GM19239 (cell line): Measurements from ENCODE around the gene CTU2.

Source experiments
- DNase-seq: peaks from one replicate; pipeline ENCODE4 v3.0.0; 2011; ENCODE audit warnings: low spot score; ENCODE audit not compliant: insufficient read length
- FAIRE-seq: peaks from 2 replicates; lab custom pipeline; 2011; peaks lifted over from hg19 to GRCh38; lab: Jason Lieb, UNC

The CTU2 gene

DNA sequence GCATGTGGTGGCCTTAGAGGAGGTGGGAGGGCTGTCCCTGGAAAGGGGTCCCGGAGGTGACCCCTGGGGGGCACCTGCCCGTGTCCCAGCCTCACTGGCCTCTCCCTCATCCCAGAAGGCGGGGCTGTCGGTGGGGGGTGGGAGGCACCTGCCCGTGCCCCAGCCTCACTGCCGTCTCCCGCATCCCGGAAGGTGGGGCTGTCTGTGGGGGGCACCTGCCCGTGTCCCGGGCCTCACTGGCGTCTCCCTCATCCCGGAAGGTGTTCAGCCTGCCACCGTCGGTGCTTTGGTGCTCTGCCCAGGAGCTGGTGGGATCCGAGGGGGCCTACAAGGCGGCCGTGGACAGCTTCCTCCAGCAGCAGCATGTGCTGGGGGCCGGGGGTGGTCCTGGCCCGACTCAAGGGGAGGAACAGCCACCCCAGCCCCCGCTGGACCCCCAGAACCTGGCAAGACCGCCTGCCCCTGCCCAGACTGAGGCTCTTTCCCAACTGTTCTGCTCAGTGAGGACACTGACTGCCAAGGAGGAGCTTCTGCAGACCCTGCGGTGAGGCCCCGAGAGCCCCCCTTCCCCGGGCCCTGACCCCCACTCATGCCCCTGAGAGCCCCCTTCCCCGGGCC is 6.2 kb downstream of the CTU2 start:
- DNase-seq (no peak), FAIRE-seq (no peak)

DNA sequence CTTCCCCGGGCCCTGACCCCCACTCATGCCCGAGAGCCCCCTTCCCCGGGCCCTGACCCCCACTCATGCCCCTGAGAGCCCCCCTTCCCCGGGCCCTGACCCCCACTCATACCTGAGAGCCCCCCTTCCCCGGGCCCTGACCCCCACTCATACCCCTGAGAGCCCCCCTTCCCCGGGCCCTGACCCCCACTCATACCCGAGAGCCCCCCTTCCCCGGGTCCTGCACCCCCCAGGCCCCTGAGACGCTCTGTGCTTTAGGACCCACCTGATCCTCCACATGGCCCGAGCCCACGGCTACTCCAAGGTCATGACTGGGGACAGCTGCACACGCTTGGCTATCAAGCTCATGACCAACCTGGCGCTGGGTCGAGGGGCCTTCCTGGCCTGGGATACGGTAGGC is 6.8 kb downstream of the CTU2 start:
- FAIRE-seq (no peak), DNase-seq (no peak)

DNA sequence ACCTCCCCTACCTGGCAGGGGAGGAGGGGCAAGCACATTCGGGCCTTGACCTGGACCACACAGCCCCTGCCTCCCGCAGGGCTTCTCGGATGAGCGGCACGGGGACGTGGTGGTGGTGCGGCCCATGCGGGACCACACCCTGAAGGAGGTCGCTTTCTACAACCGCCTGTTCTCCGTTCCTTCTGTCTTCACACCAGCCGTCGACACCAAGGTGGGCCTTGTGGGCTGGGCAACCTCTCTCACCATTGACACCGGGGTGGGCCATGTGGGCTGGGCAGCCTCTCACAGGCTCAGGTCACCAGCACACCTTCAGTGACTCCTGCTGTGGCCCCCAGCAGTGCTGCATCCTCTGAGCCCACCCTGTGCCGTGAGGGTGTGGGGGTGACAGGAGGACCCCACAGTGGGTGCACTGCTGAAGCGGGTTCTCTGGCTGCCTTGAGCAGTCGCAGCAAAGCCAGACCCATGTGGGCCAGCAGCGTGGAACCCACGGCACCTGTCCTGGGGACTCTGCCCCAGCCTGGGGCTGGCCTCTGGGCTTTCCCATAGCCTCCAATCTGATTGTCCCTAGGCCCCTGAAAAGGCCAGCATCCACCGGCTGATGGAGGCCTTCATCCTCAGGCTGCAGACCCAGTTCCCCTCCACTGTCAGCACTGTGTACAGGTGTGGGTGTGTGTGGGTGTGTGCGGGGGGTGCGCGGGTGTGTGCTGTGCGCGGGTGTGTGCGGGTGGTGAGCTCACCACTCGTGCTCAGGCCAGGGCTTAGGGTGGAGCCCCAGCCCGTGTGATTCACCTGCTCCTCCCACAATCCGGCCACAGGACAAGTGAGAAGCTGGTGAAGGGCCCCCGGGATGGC is 7.5 kb downstream of the CTU2 start:
- no peak for DNase-seq
- no peak for FAIRE-seq

DNA sequence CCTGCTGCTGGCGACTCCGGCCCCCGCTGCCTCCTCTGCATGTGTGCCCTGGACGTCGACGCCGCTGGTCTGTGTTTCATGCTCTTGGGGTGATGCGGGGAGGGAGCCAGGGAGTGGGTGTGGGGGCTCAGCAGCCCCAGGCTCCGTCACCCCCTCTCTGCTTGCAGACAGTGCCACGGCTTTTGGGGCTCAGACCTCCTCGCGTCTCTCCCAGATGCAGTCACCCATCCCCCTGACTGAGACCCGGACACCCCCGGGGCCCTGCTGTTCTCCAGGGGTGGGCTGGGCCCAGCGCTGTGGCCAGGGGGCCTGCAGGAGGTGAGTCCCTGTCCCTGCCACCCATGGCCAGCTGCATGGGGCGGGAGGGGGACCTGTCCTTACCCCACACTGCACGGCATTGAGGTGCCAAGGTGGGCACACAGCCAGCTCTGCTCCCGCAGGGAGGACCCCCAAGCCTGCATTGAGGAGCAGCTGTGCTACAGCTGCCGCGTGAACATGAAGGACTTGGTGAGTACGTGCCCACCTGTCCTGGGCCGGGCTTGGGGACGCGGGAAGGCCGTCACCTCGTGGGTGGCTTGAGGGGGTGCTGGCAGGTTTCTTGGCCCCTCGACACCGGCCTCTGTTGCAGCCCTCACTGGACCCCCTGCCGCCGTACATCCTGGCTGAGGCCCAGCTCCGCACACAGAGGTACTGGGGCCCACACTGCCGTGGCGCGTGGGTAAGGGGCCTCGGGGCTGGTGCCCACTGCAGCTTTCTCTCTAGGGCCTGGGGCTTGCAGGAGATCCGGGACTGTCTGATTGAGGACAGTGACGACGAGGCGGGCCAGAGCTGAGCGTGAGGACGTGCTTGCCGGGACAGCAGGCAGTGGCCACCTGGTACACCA is 8.4 kb downstream of the CTU2 start:
- no peak for FAIRE-seq

DNA sequence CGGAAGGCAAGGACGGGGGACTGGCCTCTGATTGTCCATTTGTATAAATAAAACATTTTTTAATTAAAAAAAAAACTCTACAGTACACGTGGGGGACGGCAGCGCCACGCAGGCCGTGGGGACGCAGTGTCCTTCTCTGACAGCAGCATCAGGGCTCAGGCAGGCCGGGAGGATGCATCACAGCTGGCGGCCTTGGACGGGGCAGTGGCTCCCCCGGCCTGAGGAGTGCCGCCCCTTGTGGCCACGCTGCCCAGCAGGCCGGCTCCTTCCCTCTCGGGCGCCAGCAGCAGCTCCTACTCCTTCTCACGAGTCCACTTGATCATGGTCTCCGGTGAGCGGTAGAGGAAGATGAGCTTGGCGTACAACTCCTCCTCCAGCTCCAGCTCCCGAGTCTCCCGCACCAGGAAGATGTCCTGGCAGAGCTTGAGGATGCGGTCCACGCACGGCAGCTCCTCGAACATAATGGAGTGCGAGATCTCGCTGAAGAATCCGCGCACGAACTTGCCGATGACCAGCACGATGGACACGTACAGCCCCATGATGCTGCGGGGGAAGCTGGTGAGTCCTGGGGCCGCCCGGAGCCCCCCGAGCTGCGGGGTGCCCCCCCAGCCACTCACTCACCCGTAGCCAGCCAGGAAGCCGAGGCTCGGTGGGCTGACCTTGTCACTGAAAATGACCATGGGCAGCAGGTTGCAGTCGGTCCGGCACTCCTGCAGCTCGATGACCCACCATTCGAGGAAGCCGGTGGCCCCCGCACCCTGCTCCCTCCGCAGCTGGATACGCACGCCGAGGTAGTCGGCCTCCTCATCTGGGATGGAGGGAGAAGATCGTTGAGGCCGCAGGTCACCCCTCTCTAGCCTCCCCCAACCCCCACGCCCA is 9.2 kb downstream of the CTU2 start:
- FAIRE-seq: no peak

More for the DNA sequence above, 8.4 kb downstream of the CTU2 start:
- DNase-seq: no peak

GRCh38 chr16:88716201-88716600 is 9.9 kb downstream of the CTU2 start:
- DNase-seq: no peak
- FAIRE-seq: no peak

More for the DNA sequence above, 9.2 kb downstream of the CTU2 start:
- no peak for DNase-seq

DNA sequence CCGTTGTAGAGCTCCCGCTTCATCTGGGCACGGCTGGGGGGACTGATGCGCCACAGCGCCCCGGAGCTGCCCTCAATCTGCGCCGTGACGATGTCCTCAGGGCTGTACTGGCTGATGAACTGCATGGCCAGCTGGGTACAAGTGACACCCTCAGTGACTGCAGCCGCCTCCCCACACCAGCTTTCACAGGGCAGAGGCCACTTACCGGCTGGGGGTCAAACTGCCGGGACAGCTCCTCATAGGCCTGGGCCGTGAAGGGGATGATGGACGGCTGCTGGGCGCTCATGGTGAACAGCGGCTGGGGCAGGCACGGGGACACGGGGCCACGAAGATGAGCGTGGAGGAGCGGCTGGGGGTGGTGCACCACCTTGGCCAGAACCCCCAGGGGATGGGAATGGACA is 10.3 kb downstream of the CTU2 start:
- DNase-seq (no peak), FAIRE-seq (no peak)

- DNase-seq (no peak), FAIRE-seq (no peak)
Measured at GRCh38 chr16:88718178-88718577, 11.9 kb downstream of the CTU2 start.

DNA sequence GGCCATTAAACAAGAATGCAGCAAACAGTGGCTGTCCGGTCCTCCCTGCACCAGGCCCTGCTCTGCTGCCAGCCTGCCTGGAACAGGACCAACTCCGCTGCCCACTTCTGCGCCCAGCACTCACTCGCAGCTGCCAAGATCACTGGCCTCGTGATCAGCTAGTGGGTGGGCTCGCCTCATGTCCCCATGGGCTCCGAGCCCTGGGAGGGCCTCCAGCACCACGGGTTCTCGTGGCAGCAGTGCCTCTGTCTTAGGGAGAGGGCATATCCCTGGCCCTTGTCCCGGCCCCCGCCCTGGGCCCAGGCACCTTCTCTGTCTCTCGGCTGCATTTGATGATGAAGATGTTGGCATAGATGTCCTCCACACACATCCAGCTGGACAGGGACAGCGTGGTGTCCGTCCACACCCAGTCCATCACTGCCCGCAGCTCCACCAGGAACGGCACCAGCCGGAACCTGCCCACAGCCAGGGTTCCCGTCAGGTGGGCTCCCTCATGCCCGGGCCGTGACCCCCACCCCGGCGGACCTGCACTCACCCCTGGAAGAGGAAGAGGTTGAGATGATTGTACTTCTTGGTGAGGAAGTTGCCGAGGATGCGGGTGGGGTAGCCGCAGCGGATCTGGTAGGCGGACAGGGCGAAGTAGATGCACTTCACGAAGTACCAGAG is 13.1 kb downstream of the CTU2 start:
- FAIRE-seq: no peak
- no peak for DNase-seq

DNA sequence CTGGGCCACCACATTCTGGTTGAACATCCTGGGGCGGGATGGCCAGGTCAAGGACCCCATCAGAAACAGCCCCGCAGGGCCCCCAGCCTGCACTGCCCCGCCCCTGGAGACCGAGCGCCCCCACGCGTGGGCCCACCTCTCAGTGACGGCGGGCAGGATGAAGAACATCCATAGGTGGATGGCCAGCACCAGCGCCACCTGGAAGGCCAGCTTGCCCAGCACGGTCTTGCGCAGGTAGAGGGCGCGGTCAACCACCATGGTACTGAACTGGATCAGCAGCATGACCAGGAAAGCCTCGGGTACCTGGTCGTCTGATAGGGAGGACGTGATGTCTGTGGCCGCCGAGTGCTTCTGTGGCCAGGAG is 13.6 kb downstream of the CTU2 start:
- no peak for FAIRE-seq
- no peak for DNase-seq

DNA sequence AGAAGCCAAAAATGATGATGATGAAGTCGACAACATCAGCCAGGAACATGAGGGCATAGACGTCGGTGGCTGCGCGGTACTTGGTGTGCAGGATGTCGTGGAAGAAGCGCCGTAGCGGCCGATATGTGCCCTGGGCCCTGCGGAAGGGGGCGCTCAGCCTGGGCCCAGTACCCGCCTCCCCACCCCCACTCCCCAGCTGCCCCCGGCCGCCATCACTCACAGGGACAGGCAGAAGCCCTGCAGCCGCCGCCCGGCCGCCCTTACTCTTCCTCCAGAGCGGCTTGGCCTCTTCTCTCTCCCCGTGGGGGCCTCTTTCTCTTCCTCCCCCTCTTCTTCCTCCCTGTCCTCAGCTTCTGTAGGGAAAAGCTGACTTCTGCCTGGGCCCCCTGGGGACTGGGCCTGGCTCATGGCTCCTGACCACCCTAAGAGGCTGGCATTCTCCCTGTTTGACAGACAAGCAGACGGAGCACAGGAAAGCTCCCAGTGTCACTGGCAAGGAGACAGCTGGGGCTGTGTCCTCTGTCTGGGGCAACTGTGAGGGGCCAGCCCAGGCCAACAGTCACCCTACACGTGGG is 14.2 kb downstream of the CTU2 start:
- FAIRE-seq: no peak

GRCh38 chr16:88721236-88721635 is 14.9 kb downstream of the CTU2 start:
- FAIRE-seq: no peak
- no peak for DNase-seq

More for the DNA sequence above, 14.2 kb downstream of the CTU2 start:
- DNase-seq: no peak

GRCh38 chr16:88721815-88722755 is 15.8 kb downstream of the CTU2 start:
- no peak for DNase-seq
- no peak for FAIRE-seq

DNA sequence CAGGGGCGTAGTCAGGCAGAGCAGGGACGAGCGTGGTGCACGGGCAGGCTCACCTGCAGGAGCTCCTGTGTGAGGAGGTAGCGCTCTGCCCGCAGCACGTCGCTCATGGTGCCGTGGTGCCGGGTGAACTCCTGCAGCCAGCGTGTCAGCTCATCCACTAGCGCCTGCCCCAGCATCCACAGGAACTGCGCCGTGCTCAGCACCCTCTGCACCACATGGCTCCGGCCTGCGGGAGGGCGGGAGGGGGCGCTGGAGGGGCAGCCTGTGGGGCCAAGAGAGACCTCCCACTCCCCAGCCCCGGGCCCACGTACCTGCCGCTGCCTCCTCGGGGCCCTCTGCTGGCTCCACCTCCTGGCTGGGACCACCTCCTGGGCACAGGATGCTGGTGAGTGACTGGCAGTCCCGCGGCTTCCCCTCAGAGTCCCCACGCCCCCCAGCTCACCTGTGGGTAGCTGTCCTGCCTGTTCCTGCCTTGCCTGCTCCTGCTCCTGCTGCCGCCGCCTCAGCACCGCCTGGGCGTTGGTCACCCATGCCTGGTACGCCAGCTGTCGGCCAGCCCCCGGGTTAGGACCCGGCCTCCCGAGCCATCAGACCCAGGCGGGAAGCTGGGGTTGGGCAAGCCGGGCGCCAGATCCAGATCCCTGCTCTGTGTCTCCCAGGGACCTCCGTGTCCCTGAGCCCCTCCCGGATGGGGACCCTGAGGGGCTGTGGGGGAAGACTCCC is 16.6 kb downstream of the CTU2 start:
- FAIRE-seq: no peak
- no peak for DNase-seq

DNA sequence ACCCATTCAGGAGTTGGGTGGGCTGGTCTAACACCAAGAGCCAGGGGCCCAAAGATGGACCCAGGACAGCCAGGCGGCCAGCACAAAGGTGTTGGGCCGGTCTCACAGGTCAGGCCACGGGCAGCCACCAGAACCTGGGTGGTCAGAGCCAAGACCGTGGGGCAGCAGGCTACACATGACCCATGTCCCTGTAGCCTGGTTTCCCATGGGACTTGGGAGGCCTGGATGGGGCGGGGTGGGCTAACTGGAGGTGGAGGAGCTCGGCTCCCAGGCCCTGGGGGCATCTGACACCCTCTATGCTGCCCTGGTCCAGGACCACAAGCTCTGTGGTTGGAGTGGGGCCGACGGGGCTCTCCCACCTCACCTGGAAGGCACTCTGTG is 17.2 kb downstream of the CTU2 start:
- FAIRE-seq (no peak), DNase-seq (no peak)

DNA sequence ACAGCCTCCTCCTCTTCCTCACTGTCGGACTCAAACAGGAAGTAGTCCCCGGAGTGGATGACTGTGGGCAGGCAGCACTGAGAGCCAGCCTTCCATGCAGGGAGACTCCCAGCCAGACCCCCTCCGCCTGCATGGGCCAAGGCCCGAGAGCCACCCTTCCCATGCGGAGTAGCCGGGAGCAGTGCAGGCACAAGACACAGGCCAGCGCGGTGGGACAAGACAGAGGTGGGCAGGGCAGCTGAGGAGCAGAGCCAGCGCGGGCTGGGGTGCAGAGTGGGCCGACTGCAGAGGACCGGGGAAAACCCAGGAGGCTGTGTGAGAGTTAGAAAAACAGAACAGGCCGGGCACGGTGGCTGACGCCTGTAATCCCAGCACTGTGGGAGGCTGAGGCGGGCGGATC is 17.6 kb downstream of the CTU2 start:
- no peak for FAIRE-seq
- no peak for DNase-seq

- no peak for FAIRE-seq
- no peak for DNase-seq
Measured at GRCh38 chr16:88724855-88725555, 18.7 kb downstream of the CTU2 start.
